Measurements from ENCODE around the gene DCUN1D4. TPM values are rescaled to one million over a fixed set of nuclear protein-coding genes. Genes with fewer than 3 reads are reported as not detected.
"Not testable (repeated sequence)": the region's sequence is repeated elsewhere in the genome, so short reads cannot be mapped to it uniquely, and the experiment has no call there.

The DCUN1D4 gene
- total RNA-seq, 1 donor from 2014 or later = 86.9 TPM

DNA sequence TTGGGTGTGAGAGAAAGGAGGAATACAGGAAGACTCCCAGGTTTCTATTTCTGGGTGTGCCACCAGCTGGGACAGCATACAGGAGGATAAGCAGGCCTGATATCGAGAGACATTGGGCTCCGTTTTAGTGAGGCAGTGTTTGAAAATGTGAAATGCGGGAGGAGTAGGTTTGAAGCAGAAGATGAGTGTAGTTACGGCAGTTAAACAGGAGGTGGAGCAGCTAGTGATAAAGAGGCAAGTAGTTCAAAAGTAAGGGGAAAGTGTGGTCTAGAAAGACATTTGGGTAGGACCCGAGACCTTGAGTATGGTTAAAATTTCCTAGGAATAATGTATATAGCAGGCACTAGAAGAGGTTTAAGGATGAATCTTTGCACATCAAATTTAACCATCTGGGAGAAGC, 42.4 kb downstream of the DCUN1D4 start:
- DNase-seq = no peak
- Mint-ChIP-seq H3K4me3 (ENCODE audit: unreplicated experiment) (no peak overlapping the region), H3K27ac (ENCODE audit: unreplicated experiment) (no peak overlapping the region), H3K9me3 (ENCODE audit: unreplicated experiment) (no peaks in the 10 kb centered on the region), H3K4me1 (ENCODE audit: low read depth, unreplicated experiment) (no peaks in the 10 kb centered on the region), H3K27me3 (ENCODE audit: unreplicated experiment) (no peaks in the 10 kb centered on the region), H3K36me3 (ENCODE audit: unreplicated experiment) (no peaks in the 10 kb centered on the region)
- TF ChIP-seq, protein P1, sequence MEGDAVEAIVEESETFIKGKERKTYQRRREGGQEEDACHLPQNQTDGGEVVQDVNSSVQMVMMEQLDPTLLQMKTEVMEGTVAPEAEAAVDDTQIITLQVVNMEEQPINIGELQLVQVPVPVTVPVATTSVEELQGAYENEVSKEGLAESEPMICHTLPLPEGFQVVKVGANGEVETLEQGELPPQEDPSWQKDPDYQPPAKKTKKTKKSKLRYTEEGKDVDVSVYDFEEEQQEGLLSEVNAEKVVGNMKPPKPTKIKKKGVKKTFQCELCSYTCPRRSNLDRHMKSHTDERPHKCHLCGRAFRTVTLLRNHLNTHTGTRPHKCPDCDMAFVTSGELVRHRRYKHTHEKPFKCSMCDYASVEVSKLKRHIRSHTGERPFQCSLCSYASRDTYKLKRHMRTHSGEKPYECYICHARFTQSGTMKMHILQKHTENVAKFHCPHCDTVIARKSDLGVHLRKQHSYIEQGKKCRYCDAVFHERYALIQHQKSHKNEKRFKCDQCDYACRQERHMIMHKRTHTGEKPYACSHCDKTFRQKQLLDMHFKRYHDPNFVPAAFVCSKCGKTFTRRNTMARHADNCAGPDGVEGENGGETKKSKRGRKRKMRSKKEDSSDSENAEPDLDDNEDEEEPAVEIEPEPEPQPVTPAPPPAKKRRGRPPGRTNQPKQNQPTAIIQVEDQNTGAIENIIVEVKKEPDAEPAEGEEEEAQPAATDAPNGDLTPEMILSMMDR (IDR thresholded peaks at IDR 0.05; ENCODE audit: partially characterized antibody, unreplicated experiment) = peak; percentile 63

DNA sequence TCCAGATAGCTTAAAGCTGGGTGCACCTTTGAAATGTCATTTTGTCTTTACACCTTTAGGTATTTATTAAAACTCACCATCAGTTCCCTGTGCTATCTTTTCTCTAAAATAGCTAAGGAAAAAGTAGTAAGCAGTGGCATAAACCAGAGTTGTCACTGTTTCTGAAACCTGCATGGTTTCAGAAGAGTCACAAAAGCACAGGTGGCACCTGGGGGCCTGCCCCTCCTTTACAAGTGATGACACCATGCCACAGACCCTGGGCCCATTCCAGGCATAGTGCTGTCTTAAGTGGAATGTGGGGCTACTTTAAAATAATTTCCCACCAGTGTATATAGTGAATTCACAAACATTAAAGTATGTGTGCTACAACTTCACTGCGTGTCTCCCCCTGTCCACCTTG, 47.8 kb downstream of the DCUN1D4 start:
- H3K4me3 Mint-ChIP-seq (ENCODE audit: unreplicated experiment) = no peak overlapping the region
- no peaks in the 10 kb centered on the region for H3K9me3 Mint-ChIP-seq (ENCODE audit: unreplicated experiment)
- no peak overlapping the region for H3K27ac Mint-ChIP-seq (ENCODE audit: unreplicated experiment)
- H3K36me3 Mint-ChIP-seq (ENCODE audit: unreplicated experiment) = no peaks in the 10 kb centered on the region
- no peaks in the 10 kb centered on the region for H3K27me3 Mint-ChIP-seq (ENCODE audit: unreplicated experiment)
- TF ChIP-seq, protein P1 (IDR thresholded peaks at IDR 0.05; ENCODE audit: partially characterized antibody, unreplicated experiment) = no peak
- peaks cover 5% of the 10 kb centered on the region for H3K4me1 Mint-ChIP-seq (ENCODE audit: low read depth, unreplicated experiment)
- DNase-seq = no peak

DNA sequence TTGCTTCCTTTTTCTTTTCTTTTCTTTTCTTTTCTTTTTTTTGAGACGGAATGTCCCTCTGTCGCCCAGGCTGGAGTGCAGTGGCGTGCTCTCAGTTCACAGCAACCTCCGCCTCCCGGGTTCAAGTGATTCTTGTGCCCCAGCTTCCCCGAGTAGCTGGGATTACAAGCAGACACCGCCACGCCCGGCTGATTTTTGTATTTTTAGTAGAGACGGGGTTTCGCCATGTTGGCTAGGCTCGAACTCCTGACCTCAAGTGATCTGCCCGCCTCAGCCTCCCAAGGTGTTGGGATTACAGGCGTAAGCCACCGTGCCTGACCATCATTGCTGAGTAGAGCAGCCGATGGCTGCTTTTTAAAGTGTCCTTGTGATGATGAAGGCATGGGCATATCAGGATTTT, 50.4 kb downstream of the DCUN1D4 start:
- not testable (repeated sequence) for DNase-seq; H3K9me3 Mint-ChIP-seq (ENCODE audit: unreplicated experiment); H3K4me3 Mint-ChIP-seq (ENCODE audit: unreplicated experiment); H3K36me3 Mint-ChIP-seq (ENCODE audit: unreplicated experiment); H3K27me3 Mint-ChIP-seq (ENCODE audit: unreplicated experiment); H3K4me1 Mint-ChIP-seq (ENCODE audit: low read depth, unreplicated experiment); H3K27ac Mint-ChIP-seq (ENCODE audit: unreplicated experiment)

DNA sequence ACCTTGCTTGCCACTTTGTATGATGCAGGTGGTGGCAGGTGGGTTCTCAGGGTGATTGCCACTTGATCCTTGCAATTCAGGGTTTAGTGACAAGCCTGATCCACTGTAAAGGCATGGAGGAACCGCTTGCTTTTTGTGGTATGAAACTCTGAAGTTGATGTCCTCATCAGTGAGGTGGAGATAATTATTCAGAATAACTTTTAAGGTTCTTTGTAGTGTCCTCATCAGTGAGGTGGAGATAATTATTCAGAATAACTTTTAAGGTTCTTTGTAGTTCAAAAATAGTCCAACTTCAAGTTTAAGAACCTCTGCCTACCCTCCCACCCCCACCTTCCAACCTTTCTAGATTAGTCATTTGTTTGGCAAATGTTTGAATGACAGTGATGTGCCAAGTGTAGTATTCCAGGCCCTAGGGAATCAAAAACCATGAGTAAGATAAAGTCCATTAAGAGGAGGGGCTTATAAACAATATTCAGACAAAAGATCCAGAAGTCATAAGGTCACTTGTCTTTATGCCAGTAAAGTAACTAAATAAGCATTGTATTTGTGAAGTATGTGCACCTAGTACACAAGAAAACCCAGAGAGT, 51.2 kb downstream of the DCUN1D4 start:
- Mint-ChIP-seq H3K4me3 (ENCODE audit: unreplicated experiment) (no peak overlapping the region), H3K9me3 (ENCODE audit: unreplicated experiment) (peaks cover 2% of the 10 kb centered on the region), H3K36me3 (ENCODE audit: unreplicated experiment) (no peaks in the 10 kb centered on the region), H3K27me3 (ENCODE audit: unreplicated experiment) (peaks cover 5% of the 10 kb centered on the region), H3K4me1 (ENCODE audit: low read depth, unreplicated experiment) (peaks cover 5% of the 10 kb centered on the region), H3K27ac (ENCODE audit: unreplicated experiment) (no peak overlapping the region)
- TF ChIP-seq, protein P1 (IDR thresholded peaks at IDR 0.05; ENCODE audit: partially characterized antibody, unreplicated experiment) = no peak
- no peak for DNase-seq

DNA sequence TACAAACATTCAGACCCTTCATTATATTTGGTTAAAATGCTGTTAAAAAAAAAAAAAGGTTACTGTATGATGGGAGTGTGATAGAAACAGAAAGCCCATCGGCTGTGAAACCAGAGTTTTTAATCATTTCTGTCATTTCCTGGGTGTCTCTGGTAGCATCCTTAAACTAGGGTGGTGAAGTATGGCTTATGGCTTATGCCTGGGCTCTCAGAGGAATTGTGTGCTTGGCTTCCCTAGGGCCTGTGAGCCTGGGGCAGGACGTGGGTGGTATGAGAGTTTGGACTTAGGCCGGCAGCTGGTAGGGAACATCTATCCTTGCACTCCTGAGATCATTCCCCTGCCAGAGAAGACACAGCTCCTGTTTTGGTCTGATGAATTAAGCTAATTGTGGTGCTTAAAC, 52.2 kb downstream of the DCUN1D4 start:
- TF ChIP-seq, protein P1 (IDR thresholded peaks at IDR 0.05; ENCODE audit: partially characterized antibody, unreplicated experiment) = no peak
- DNase-seq = no peak
- Mint-ChIP-seq H3K4me3 (ENCODE audit: unreplicated experiment) (no peak overlapping the region), H3K36me3 (ENCODE audit: unreplicated experiment) (no peaks in the 10 kb centered on the region), H3K9me3 (ENCODE audit: unreplicated experiment) (peaks cover 2% of the 10 kb centered on the region), H3K27me3 (ENCODE audit: unreplicated experiment) (peaks cover 5% of the 10 kb centered on the region), H3K27ac (ENCODE audit: unreplicated experiment) (peak overlapping the region; percentile 56), H3K4me1 (ENCODE audit: low read depth, unreplicated experiment) (peaks cover 5% of the 10 kb centered on the region)

Data from glutamatergic neuron (in vitro differentiated cells).